ENCODE results near the gene HYDIN. TPM values are rescaled to one million over a fixed set of nuclear protein-coding genes. Genes with fewer than 3 reads are reported as not detected.

Gene HYDIN
- total RNA-seq, 1 donor from 2014 or later, result 7.5 TPM

DNA sequence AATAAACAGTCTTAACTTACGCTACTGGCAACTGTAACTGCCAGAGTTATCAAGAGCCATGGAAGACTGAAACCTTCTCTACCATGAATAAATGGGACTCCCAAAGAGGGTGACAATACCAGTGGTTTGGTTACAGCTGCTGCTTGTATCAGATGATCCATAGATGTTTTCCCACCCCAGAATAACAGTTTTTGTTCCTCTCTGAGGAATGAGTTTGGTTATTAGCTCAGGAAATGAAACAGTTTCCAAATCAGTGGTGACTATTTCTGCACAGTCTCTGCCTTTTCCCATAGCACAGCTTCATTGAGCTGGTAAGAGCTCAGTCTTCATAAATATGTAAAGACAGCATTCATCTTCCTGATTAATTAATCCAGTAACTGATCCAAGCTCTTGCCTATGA lies 14.0 kb upstream of the HYDIN start:
- TF ChIP-seq, protein P1, sequence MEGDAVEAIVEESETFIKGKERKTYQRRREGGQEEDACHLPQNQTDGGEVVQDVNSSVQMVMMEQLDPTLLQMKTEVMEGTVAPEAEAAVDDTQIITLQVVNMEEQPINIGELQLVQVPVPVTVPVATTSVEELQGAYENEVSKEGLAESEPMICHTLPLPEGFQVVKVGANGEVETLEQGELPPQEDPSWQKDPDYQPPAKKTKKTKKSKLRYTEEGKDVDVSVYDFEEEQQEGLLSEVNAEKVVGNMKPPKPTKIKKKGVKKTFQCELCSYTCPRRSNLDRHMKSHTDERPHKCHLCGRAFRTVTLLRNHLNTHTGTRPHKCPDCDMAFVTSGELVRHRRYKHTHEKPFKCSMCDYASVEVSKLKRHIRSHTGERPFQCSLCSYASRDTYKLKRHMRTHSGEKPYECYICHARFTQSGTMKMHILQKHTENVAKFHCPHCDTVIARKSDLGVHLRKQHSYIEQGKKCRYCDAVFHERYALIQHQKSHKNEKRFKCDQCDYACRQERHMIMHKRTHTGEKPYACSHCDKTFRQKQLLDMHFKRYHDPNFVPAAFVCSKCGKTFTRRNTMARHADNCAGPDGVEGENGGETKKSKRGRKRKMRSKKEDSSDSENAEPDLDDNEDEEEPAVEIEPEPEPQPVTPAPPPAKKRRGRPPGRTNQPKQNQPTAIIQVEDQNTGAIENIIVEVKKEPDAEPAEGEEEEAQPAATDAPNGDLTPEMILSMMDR (conservative IDR thresholded peaks at IDR 0.05), result no peak
- no peak overlapping the region for H3K4me3 Mint-ChIP-seq
- DNase-seq (ENCODE audit: low read depth, low spot score), result no peak
- no peaks in the 10 kb centered on the region for H3K36me3 Mint-ChIP-seq (ENCODE audit: low read depth)
- no peaks in the 10 kb centered on the region for H3K9me3 Mint-ChIP-seq
- no peaks in the 10 kb centered on the region for H3K27me3 Mint-ChIP-seq (ENCODE audit: low read depth)
- peaks cover 7% of the 10 kb centered on the region for H3K4me1 Mint-ChIP-seq
- H3K27ac Mint-ChIP-seq (ENCODE audit: unreplicated experiment), result no peak overlapping the region

DNA sequence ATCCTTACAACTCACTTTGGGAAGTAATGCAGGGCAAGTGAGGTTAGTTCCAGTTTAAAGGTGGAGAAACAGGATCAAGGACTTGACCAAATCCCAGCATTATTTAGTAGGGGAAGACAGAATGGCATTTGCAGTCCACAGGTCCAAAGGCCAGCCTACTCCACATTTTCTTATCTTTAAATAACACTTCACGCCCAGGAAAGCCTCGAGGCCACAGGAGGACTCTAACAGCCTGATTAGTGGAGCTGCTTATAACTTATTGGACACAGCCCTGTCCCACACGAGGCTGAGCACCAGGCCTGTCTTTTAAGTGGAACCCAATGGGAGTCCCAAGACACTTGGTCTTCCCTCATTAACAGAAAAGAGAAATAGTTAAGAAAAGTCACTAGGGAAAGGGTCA lies 12.1 kb upstream of the HYDIN start:
- no peak for DNase-seq (ENCODE audit: low read depth, low spot score)
- Mint-ChIP-seq H3K27me3 (ENCODE audit: low read depth) (peaks cover 3% of the 10 kb centered on the region), H3K36me3 (ENCODE audit: low read depth) (no peaks in the 10 kb centered on the region), H3K27ac (ENCODE audit: unreplicated experiment) (no peak overlapping the region), H3K4me3 (no peak overlapping the region), H3K4me1 (peaks cover 7% of the 10 kb centered on the region), H3K9me3 (no peaks in the 10 kb centered on the region)
- TF ChIP-seq, protein P1 (conservative IDR thresholded peaks at IDR 0.05), result no peak

DNA sequence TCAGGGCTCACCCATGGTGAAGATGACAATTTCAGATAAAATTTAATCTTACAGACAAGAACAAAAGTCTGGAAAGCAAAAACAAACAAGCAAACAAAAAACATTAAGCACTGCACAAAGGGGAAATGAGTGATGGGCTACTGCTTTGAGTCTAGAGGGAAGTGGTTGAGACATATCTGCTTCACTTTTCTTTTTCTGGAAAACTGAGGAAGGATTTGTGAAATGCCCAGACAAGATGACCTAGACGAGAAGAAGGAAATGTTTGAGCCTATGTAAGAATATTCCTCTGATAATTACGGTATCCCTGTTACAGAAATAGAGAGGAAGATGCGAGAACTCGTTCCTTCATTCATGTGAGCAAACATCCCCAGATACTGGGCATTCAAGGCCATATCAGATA lies 11.5 kb upstream of the HYDIN start:
- peaks cover 7% of the 10 kb centered on the region for H3K4me1 Mint-ChIP-seq
- H3K27me3 Mint-ChIP-seq (ENCODE audit: low read depth), result peaks cover 3% of the 10 kb centered on the region
- H3K4me3 Mint-ChIP-seq, result no peak overlapping the region
- TF ChIP-seq, protein P1 (conservative IDR thresholded peaks at IDR 0.05), result no peak
- H3K36me3 Mint-ChIP-seq (ENCODE audit: low read depth), result no peaks in the 10 kb centered on the region
- no peak overlapping the region for H3K27ac Mint-ChIP-seq (ENCODE audit: unreplicated experiment)
- no peaks in the 10 kb centered on the region for H3K9me3 Mint-ChIP-seq
- DNase-seq (ENCODE audit: low read depth, low spot score), result no peak

DNA sequence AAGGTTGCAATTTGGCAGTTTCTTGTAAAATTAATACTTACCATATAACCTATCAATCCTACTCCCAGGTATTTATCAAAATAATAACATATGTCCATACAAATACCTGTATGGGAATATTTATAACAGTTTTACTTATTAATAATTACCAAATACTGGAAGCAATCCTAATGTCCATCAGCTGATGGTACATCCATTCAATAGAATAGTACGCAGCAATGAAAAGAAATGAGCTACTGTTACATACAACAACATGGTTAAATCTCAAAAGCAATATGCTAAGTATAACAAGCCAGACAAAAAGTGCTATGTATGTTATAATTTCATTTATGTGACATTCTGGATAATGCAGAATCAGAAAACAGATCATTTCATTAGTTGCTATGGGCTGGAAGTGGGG lies 1.2 kb downstream of the HYDIN start:
- peaks cover 21% of the 10 kb centered on the region for H3K9me3 Mint-ChIP-seq
- no peaks in the 10 kb centered on the region for H3K27me3 Mint-ChIP-seq (ENCODE audit: low read depth)
- peak overlapping the region; percentile 95 for H3K4me3 Mint-ChIP-seq
- TF ChIP-seq, protein P1 (conservative IDR thresholded peaks at IDR 0.05), result no peak
- no peak overlapping the region for H3K27ac Mint-ChIP-seq (ENCODE audit: unreplicated experiment)
- peaks cover 7% of the 10 kb centered on the region for H3K4me1 Mint-ChIP-seq
- H3K36me3 Mint-ChIP-seq (ENCODE audit: low read depth), result peaks cover 26% of the 10 kb centered on the region
- no peak for DNase-seq (ENCODE audit: low read depth, low spot score)

DNA sequence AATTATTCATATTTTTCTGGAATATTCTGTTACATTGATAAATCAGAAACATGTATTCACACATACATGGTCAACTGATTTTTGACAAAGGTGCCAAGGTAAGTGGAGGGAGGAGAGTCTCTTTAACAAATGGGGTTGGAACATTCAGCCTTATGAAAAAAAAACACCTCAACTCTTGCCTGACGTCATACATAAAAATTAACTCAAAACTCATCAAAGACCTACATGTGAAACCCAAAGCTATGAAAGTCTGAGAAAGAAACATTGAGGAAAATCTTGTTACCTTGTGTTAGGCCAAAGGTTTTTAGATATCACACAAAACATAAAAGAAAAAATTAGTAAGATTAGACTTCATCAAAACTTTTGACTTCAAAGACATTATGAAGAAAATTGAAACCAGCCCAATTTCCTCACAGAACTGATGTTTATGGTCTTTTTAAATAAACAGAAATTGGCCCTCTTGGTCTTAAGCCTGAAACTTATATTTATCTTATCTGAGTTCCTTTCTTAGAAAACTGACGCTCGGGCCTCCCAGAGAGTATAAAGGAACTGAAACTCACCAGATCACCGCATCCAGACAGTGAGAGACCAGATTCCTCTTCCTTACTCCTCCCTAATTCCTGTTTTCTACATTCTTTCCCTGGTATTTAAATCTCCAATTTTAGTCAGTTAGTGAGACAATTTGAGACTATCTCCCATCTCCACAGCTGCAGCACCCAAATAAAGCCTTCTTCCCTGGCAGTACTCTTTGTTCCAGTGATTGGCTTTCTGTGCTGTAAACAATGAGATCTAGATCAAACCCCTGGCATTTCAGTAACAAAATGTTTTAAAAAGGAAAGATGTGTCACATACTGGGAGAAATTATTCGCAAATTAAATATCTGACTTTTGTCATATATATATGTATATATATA lies 4.0 kb downstream of the HYDIN start:
- H3K4me1 Mint-ChIP-seq, result peaks cover 7% of the 10 kb centered on the region
- peaks cover 33% of the 10 kb centered on the region for H3K36me3 Mint-ChIP-seq (ENCODE audit: low read depth)
- DNase-seq (ENCODE audit: low read depth, low spot score), result no peak
- H3K9me3 Mint-ChIP-seq, result peaks cover 35% of the 10 kb centered on the region
- TF ChIP-seq, protein P1 (conservative IDR thresholded peaks at IDR 0.05), result no peak
- H3K27ac Mint-ChIP-seq (ENCODE audit: unreplicated experiment), result no peak overlapping the region
- H3K27me3 Mint-ChIP-seq (ENCODE audit: low read depth), result no peaks in the 10 kb centered on the region
- H3K4me3 Mint-ChIP-seq, result no peak overlapping the region

Data from neural crest cell (in vitro differentiated cells).